ENCODE data around the gene SPRED1. TPM values are rescaled to one million over a fixed set of nuclear protein-coding genes. Genes with fewer than 3 reads are reported as not detected.

Gene SPRED1
- polyA plus RNA-seq, 2 of the 4 experiments (the other 2 are of a cell fraction), result 6.0 to 8.6 TPM

- Histone ChIP-seq H3K4me1 (peaks cover 1% of the 10 kb centered on the region; the same call in 1 of the 3 replicates), H3K27ac (no peak overlapping the region), H3K4me2 (no peak overlapping the region), H3K9me3 (no peaks in the 10 kb centered on the region), H3K4me3 (no peak overlapping the region)
- 96% methylated on average over 2 of the region's 2 CpGs for WGBS (ENCODE audit: missing lambda C conversion rate)
- no peak for DNase-seq (ENCODE audit: low read depth in 1 of 2, low spot score in 1 of 2)
- POLR2A ChIA-PET, result no interaction called here
- no peak for TF ChIP-seq KDM1A (IDR thresholded peaks at IDR 0.05; ENCODE audit: low read depth)
- no peak for TF ChIP-seq MAZ (IDR thresholded peaks at IDR 0.05; ENCODE audit: borderline replicate concordance, low read depth, low read length)
- no peak for TF ChIP-seq EHF (CRISPR knock-in tag; IDR thresholded peaks at IDR 0.05)
- no peak for TF ChIP-seq E2F6 (IDR thresholded peaks at IDR 0.05; ENCODE audit: borderline replicate concordance, low read depth)
- TF ChIP-seq NFE2L2 (conservative IDR thresholded peaks at IDR 0.05; ENCODE audit: low read length), result no peak
- no peak for TF ChIP-seq CBX8 (IDR thresholded peaks at IDR 0.05)
- TF ChIP-seq MAFK (IDR thresholded peaks at IDR 0.05; ENCODE audit: partially characterized antibody), result no peak
- TF ChIP-seq NPAS2 (CRISPR knock-in tag; IDR thresholded peaks at IDR 0.05; ENCODE audit: borderline replicate concordance), result no peak
- TF ChIP-seq HOXA7 (CRISPR knock-in tag; IDR thresholded peaks at IDR 0.05), result no peak
- TF ChIP-seq MAX (IDR thresholded peaks at IDR 0.05), result no peak
- no peak for TF ChIP-seq SMC3 (IDR thresholded peaks at IDR 0.05)
- no peak for TF ChIP-seq GATA3 (IDR thresholded peaks at IDR 0.05; ENCODE audit: borderline replicate concordance)
- no peak for TF ChIP-seq CBX2 (IDR thresholded peaks at IDR 0.05; ENCODE audit: borderline replicate concordance, low read depth)
- no peak for TF ChIP-seq BCL3 (IDR thresholded peaks at IDR 0.05)
- no peak for TF ChIP-seq FOSB (CRISPR knock-in tag; IDR thresholded peaks at IDR 0.05)
- TF ChIP-seq CHD4 (IDR thresholded peaks at IDR 0.05; ENCODE audit: borderline replicate concordance), result no peak
- TF ChIP-seq EP300 (IDR thresholded peaks at IDR 0.05), result no peak
- no peak for FAIRE-seq
- ATAC-seq, result no peak
- CTCF ChIA-PET, result interaction anchor here (1.3 kb wide), 1 partner anchor 59 kb away, joined by 3 read pairs; no protein-coding TSS in a partner anchor
These were observed 45.0 kb upstream of the SPRED1 start for GRCh38 chr15:38207621-38208020.

- 92% methylated on average over 1 of the region's 1 CpG for WGBS (ENCODE audit: missing lambda C conversion rate)
- FAIRE-seq, result no peak
- CTCF ChIA-PET, result interaction anchor here (1.3 kb wide), 1 partner anchor 59 kb away, joined by 3 read pairs; no protein-coding TSS in a partner anchor
These were observed 44.4 kb upstream of the SPRED1 start for GRCh38 chr15:38208206-38208605.

GRCh38 chr15:38208779-38209178 lies 43.9 kb upstream of the SPRED1 start:
- Histone ChIP-seq H3K9me3 (no peaks in the 10 kb centered on the region), H3K4me2 (no peak overlapping the region), H3K4me1 (peaks cover 13% of the 10 kb centered on the region; the same call in 1 of the 3 replicates), H3K27ac (no peak overlapping the region), H3K4me3 (no peak overlapping the region)
- WGBS (ENCODE audit: missing lambda C conversion rate), result 91% methylated on average over 2 of the region's 2 CpGs
- no peak for TF ChIP-seq SREBF2 (IDR thresholded peaks at IDR 0.05)
- no peak for TF ChIP-seq RNF2 (IDR thresholded peaks at IDR 0.05; ENCODE audit: borderline replicate concordance, low read depth)
- TF ChIP-seq RAD21 (conservative IDR thresholded peaks at IDR 0.05 in 1 of 2, IDR thresholded peaks at IDR 0.05 in 1 of 2), result no peak
- TF ChIP-seq HOXB13 (CRISPR knock-in tag; IDR thresholded peaks at IDR 0.05; ENCODE audit: low read depth), result no peak
- no peak for TF ChIP-seq SMC3 (IDR thresholded peaks at IDR 0.05)
- ATAC-seq (no peak), DNase-seq (ENCODE audit: low read depth in 1 of 2, low spot score in 1 of 2) (no peak), FAIRE-seq (no peak)
- ChIA-PET POLR2A (no interaction called here), CTCF (interaction anchor here (1.3 kb wide), 1 partner anchor 58 kb away, joined by 3 read pairs; no protein-coding TSS in a partner anchor)

More at GRCh38 chr15:38208206-38208605, 44.4 kb upstream of the SPRED1 start:
- ATAC-seq (no peak), DNase-seq (ENCODE audit: low read depth in 1 of 2, low spot score in 1 of 2) (no peak)
- H3K4me2 ChIP-seq, result no peak overlapping the region
- H3K4me3 ChIP-seq, result no peak overlapping the region
- H3K4me1 ChIP-seq, result peaks cover 7% of the 10 kb centered on the region; the same call in 1 of the 3 replicates
- H3K9me3 ChIP-seq, result no peaks in the 10 kb centered on the region
- no peak overlapping the region for H3K27ac ChIP-seq
- POLR2A ChIA-PET, result no interaction called here
- no peak for TF ChIP-seq BCL3 (IDR thresholded peaks at IDR 0.05)

All from A549 (cell line).